K562 (cell line): ENCODE data around the gene SMARCD2. TPM values are rescaled to one million over a fixed set of nuclear protein-coding genes. Genes with fewer than 3 reads are reported as not detected.

Experiments
- ATAC-seq: fragments of 200-7000 bp; cut with Tn5 transposase; 3 replicates; pipeline ENCODE4 v1.9.1; 2020; ENCODE audit warnings: moderate library complexity
- BruUV-seq: library from RNA; stranded (reverse); fragments of 400-500 nt; replicated peaks from 2 replicates; lab custom pipeline; 2021; lab: Mats Ljungman, UMichigan
- CTCF ChIA-PET: fragments of 300-600 bp; formaldehyde crosslinking; extraction: SDS; loops from one replicate; lab custom pipeline; 2021; ENCODE audit warnings: low intra/inter-chr PET ratio; lab: Yijun Ruan, JAX
- POLR2A ChIA-PET: fragments of 300-600, 350-650 bp; sonication (Branson Sonifier 250); formaldehyde crosslinking; extraction: SDS; loops from one replicate; lab custom pipeline; 2021; ENCODE audit warnings: antibody characterized with exemption, inconsistent platforms; lab: Yijun Ruan, JAX
- DNase-seq, 4 experiments: peaks; one replicate each; pipeline versions ENCODE4 v3.0.0 to v3.0.0-alpha.2; 2011 to 2018; ENCODE audit warnings: low spot score in 3 of 4, mixed read lengths in 3 of 4; ENCODE audit errors: extremely low read depth in 1 of 4
- FAIRE-seq: peaks from 2 replicates; lab custom pipeline; 2011; peaks lifted over from hg19 to GRCh38; lab: Jason Lieb, UNC
- H2AFZ ChIP-seq: 2 replicates; pipeline ENCODE4 v1.6.0; 2011; ENCODE audit warnings: low read depth, low read length, control low read depth, inconsistent platforms
- H3K27ac ChIP-seq: fragments of 200-600 bp; 3 replicates; pipeline ENCODE4 v1.8.0; 2011; ENCODE audit warnings: low read depth, mild to moderate bottlenecking, control low read depth, inconsistent platforms, low read length, moderate library complexity, mixed read lengths; ENCODE audit errors: extremely low read depth
- H3K27me3 ChIP-seq, 2 experiments: fragments of 300-600 bp in 1 of 2; 2 replicates in 1 of 2; 3 replicates in 1 of 2; pipeline versions ENCODE4 v1.6.0 to v1.8.0; 2011; ENCODE audit warnings: inconsistent platforms in 2 of 2, low read length in 2 of 2, mild to moderate bottlenecking in 1 of 2, mixed read lengths in 1 of 2, moderate library complexity in 1 of 2; ENCODE audit not compliant: control insufficient read depth in 2 of 2, insufficient read depth in 2 of 2
- H3K36me3 ChIP-seq: fragments of 300-600 bp; 3 replicates; pipeline ENCODE4 v1.8.0; 2011; ENCODE audit warnings: mild to moderate bottlenecking, low read length, inconsistent platforms; ENCODE audit not compliant: control insufficient read depth, insufficient read depth
- H3K4me1 ChIP-seq, 2 experiments: fragments of 200-600 bp in 1 of 2; replicated peaks in 1 of 2; 2 replicates in 1 of 2; 3 replicates in 1 of 2; pipeline versions ENCODE4 v1.5.1 to v1.8.0; 2011; ENCODE audit warnings: inconsistent platforms in 2 of 2, low read length in 2 of 2, mild to moderate bottlenecking in 1 of 2, mixed read lengths in 1 of 2, moderate library complexity in 1 of 2; ENCODE audit not compliant: control insufficient read depth in 2 of 2, insufficient read depth in 2 of 2
- H3K4me2 ChIP-seq: 2 replicates; pipeline ENCODE4 v1.6.1; 2011; ENCODE audit warnings: low read length, control low read depth, inconsistent platforms, mixed read lengths; ENCODE audit not compliant: insufficient read depth
- H3K4me3 ChIP-seq: fragments of 200-600 bp; sonication (generic), shearing (Covaris generic); 2 replicates; pipeline ENCODE4 v1.5.1; 2016; ENCODE audit warnings: control low read depth, inconsistent platforms
- H3K79me2 ChIP-seq: fragments of 200-600 bp; 3 replicates; pipeline ENCODE4 v1.8.0; 2011; ENCODE audit warnings: low read length, inconsistent platforms; ENCODE audit not compliant: control insufficient read depth, insufficient read depth
- H3K9ac ChIP-seq, 2 experiments: 2 replicates each; pipeline versions ENCODE4 v1.6.0 to v1.6.1; 2011; ENCODE audit warnings: low read depth in 2 of 2, low read length in 2 of 2, control low read depth in 1 of 2, inconsistent platforms in 1 of 2, mild to moderate bottlenecking in 1 of 2, mixed read lengths in 1 of 2; ENCODE audit not compliant: insufficient read depth in 1 of 2
- H3K9me1 ChIP-seq: one replicate; pipeline ENCODE4 v1.6.0; 2011; ENCODE audit warnings: inconsistent platforms, mild to moderate bottlenecking, low read length, moderate library complexity; ENCODE audit not compliant: control insufficient read depth, insufficient read depth
- H3K9me3 ChIP-seq: replicated peaks from 2 replicates; pipeline ENCODE4 v1.5.1; 2011; ENCODE audit warnings: low read depth, low read length, inconsistent platforms; ENCODE audit not compliant: control insufficient read depth, insufficient read depth
- H4K20me1 ChIP-seq: replicated peaks from 2 replicates; pipeline ENCODE4 v1.6.1; 2011; ENCODE audit warnings: low read length, inconsistent platforms, mixed read lengths; ENCODE audit not compliant: control insufficient read depth, insufficient read depth
- FOXP4 ChIP-seq: sonication (generic); formaldehyde crosslinking; IDR thresholded peaks from 2 replicates; pipeline ENCODE4 v1.8.0; 2022; ENCODE audit warnings: mild to moderate bottlenecking, missing genetic modification reagents, borderline replicate concordance
- PHTF2 ChIP-seq: fragments of 250-450 bp; sonication (Bioruptor Pico); IDR thresholded peaks from 2 replicates; pipeline ENCODE4 v1.5.0; 2021; ENCODE audit warnings: mild to moderate bottlenecking
- RBFOX2 ChIP-seq: fragments of 200-400 bp; formaldehyde crosslinking; IDR thresholded peaks from 2 replicates; pipeline ENCODE4 v1.6.1; 2017; ENCODE audit warnings: low read depth, mild to moderate bottlenecking, low read length, moderate library complexity
- SUPT5H ChIP-seq: fragments of 450-650 bp; IDR thresholded peaks from 2 replicates; pipeline ENCODE4 v1.6.1; 2016
- WGBS: fragments of 100-300 bp; shearing (Covaris generic); methylation state at CpG from one replicate; pipeline ENCODE4 v1.1.6; 2016; ENCODE audit warnings: low coverage, mixed read lengths; ENCODE audit not compliant: insufficient coverage; ENCODE audit errors: missing lambda C conversion rate; 5-methylcytosine and 5-hydroxymethylcytosine counted together
- in situ Hi-C: fragments of 300-500 bp; cut with MboI; formaldehyde crosslinking; loops from 4 replicates; pipeline ENCODE4 v1.15.0; 2018; ENCODE audit warnings: inconsistent platforms, mixed read lengths
- intact Hi-C: fragments of 100-400 bp; cut with micrococcal nuclease; formaldehyde crosslinking; loops from 2 replicates; pipeline ENCODE4 v1.14.2; 2022
- polyA plus RNA-seq, 8 experiments: library from polyadenylated mRNA; depleted of rRNA in 4 of 8; stranded (reverse) in 5 of 8; unstranded in 3 of 8; fragments of >200 nt; fragmentation: Nextera tagmentation in 2 of 8; fragmentation: Illumina TruSeq in 1 of 8; extraction: Ambion mirVana in 2 of 8; extraction: Trizol in 1 of 8; gene quantifications; 2 replicates each; pipeline versions ENCODE4 v1.2.1 to v1.2.3, GENCODE V29; 2011 to 2014; ENCODE audit warnings: inconsistent platforms in 1 of 8, missing spikeins in 1 of 8
- total RNA-seq, 7 experiments: library from RNA; depleted of rRNA in 6 of 7; stranded (reverse); fragments of >200 nt in 6 of 7; fragmentation: Illumina TruSeq in 2 of 7; extraction: Trizol in 2 of 7; gene quantifications; 2 replicates each; pipeline versions ENCODE4 v1.2.1 to v1.2.3, GENCODE V29; 2011 to 2021; ENCODE audit warnings: low replicate concordance in 1 of 7

SMARCD2 gene
- total and polyA plus RNA-seq, 9 of the 15 experiments (the other 6 are each of a cell fraction or from before 2014, with no cell fraction given), result 1.7 to 114 (median 90.3) TPM

GRCh38 chr17:63832455-63832854 is 10.0 kb downstream of the SMARCD2 start:
- Histone ChIP-seq H4K20me1 (no peaks in the 10 kb centered on the region), H3K27me3 (no peaks in the 10 kb centered on the region), H3K4me3 (no peak overlapping the region), H3K36me3 (peaks cover 93% of the 10 kb centered on the region), H3K4me1 (peaks cover 11 to 12% of the 10 kb centered on the region in 2 experiments; a peak in 4 of 5 replicates), H3K79me2 (peaks cover 32% of the 10 kb centered on the region), H3K9me1 (no peaks in the 10 kb centered on the region), H3K4me2 (no peak overlapping the region)
- ATAC-seq (no peak), FAIRE-seq (no peak), DNase-seq (no peak)
- intact Hi-C loops, result loop anchor here (10.0 kb wide), 1 partner anchor 138 kb away; no protein-coding TSS in a partner anchor
- POLR2A ChIA-PET, result interaction anchor here (0.7 to 1.3 kb wide), 6 partner anchors 9 to 62 kb away, joined by 3 to 8 read pairs (median 4); partner anchors contain the start of genes CCDC47 and SMARCD2
- BruUV-seq, result TSS peak; percentile 37
- CTCF ChIA-PET, result no interaction called here
- TF ChIP-seq SUPT5H, result peak; percentile 18; the same call in 1 of the 2 replicates
- peak; percentile 14; the same call in 1 of the 2 replicates for TF ChIP-seq RBFOX2
- TF ChIP-seq FOXP4, result no peak
- TF ChIP-seq PHTF2, result no peak
- TF ChIP-seq, all 486 proteins: peak for 2
- no peaks in the 10 kb centered on the region for H3K9me3 ChIP-seq
- no peak overlapping the region for H3K9ac ChIP-seq
- H2AFZ ChIP-seq, result no peak overlapping the region
- 92% methylated on average over 2 of the region's 2 CpGs for WGBS
- in situ Hi-C loops, result loop anchor here (25.0 kb wide), 1 partner anchor 395 kb away; the partner anchor contains the start of gene CYB561
- H3K27ac ChIP-seq, result no peak overlapping the region; the same call in 2 of the 3 replicates
